Prostate gland (tissue), 2 donors: Measurements from ENCODE around the gene TRMT11. TPM values are rescaled to one million over a fixed set of nuclear protein-coding genes. Genes with fewer than 3 reads are reported as not detected.

ENCODE experiments used
- DNase-seq: peaks from one replicate; pipeline ENCODE4 v3.0.0-alpha.2; 2019; ENCODE audit warnings: low spot score
- H3K27ac ChIP-seq, 2 donors: fragments of 200-600 bp; sonication (generic); 2 replicates each; pipeline ENCODE4 v1.5.1; 2017 to 2019
- H3K27me3 ChIP-seq: fragments of 200-600 bp; sonication (generic); replicated peaks from 2 replicates; pipeline ENCODE4 v1.5.1; 2019; ENCODE audit not compliant: insufficient read depth
- H3K36me3 ChIP-seq, 2 donors: fragments of 200-600 bp; sonication (generic); 1 replicate in 1 of 2; 2 replicates in 1 of 2; pipeline versions ENCODE4 v1.5.1 to v1.8.1; 2017 to 2019
- H3K4me1 ChIP-seq: fragments of 200-600 bp; sonication (generic); replicated peaks from 2 replicates; pipeline ENCODE4 v1.5.1; 2019
- H3K4me3 ChIP-seq, 2 donors: fragments of 200-600 bp; sonication (generic); 2 replicates each; pipeline ENCODE4 v1.5.1; 2017 to 2019
- H3K9me3 ChIP-seq: fragments of 200-600 bp; sonication (generic); 2 replicates; pipeline ENCODE4 v1.5.1; 2017
- CTCF ChIP-seq, 4 experiments: fragments of 200-600 bp in 2 of 4; fragments of 450-650 bp in 2 of 4; sonication (generic) in 2 of 4; IDR thresholded peaks; 1 replicate in 3 of 4; 2 replicates in 1 of 4; pipeline ENCODE4 v1.5.1; 2016 to 2019; ENCODE audit warnings: antibody characterized with exemption in 4 of 4, mild to moderate bottlenecking in 2 of 4, moderate library complexity in 2 of 4
- POLR2A ChIP-seq: fragments of 450-650 bp; IDR thresholded peaks from one replicate; pipeline ENCODE4 v1.6.1; 2016; ENCODE audit warnings: antibody characterized with exemption, mild to moderate bottlenecking
- POLR2AphosphoS5 ChIP-seq: sonication (generic); formaldehyde crosslinking; IDR thresholded peaks from one replicate; pipeline ENCODE4 v1.6.1; 2017; ENCODE audit warnings: antibody characterized with exemption
- WGBS: methylation state at CpG from one replicate; pipeline ENCODE4 v1.1.5; 2018; 5-methylcytosine and 5-hydroxymethylcytosine counted together
- intact Hi-C: fragments of 100-400 bp; cut with DNase I; formaldehyde crosslinking; loops from one replicate; pipeline ENCODE4 v1.14.2; 2022
- total RNA-seq, 2 donors: library from RNA; depleted of rRNA; stranded (reverse); fragments of >200 nt; gene quantifications; one replicate each; pipeline ENCODE4 v1.1.0, GENCODE V29; 2016

Gene TRMT11
- total RNA-seq, 2 donors from 2014 or later, result 28.3 to 35.0 TPM

GRCh38 chr6:126060400-126060799, 74.1 kb downstream of the TRMT11 start:
- TF ChIP-seq CTCF (IDR thresholded peaks at IDR 0.05), result no peak
- no peak for TF ChIP-seq POLR2A
- no peak for TF ChIP-seq POLR2AphosphoS5
- no peak overlapping the region for H3K27ac ChIP-seq
- WGBS, result 96% methylated on average over 5 of the region's 5 CpGs

GRCh38 chr6:126063512-126064146, 77.3 kb downstream of the TRMT11 start:
- H3K36me3 ChIP-seq, result no peaks in the 10 kb centered on the region
- H3K27me3 ChIP-seq, result no peaks in the 10 kb centered on the region
- no peaks in the 10 kb centered on the region for H3K9me3 ChIP-seq
- H3K4me3 ChIP-seq, result no peak overlapping the region
- no peaks in the 10 kb centered on the region for H3K4me1 ChIP-seq
- intact Hi-C loops, result no loop called here
- DNase-seq, result no peak
- TF ChIP-seq POLR2A (no peak), POLR2AphosphoS5 (no peak), CTCF (IDR thresholded peaks at IDR 0.05) (no peak)
- H3K27ac ChIP-seq, result no peak overlapping the region
- 73% methylated on average over 6 of the region's 6 CpGs for WGBS

More at GRCh38 chr6:126060400-126060799, 74.1 kb downstream of the TRMT11 start:
- no peak overlapping the region for H3K4me3 ChIP-seq
- intact Hi-C loops, result no loop called here
- no peaks in the 10 kb centered on the region for H3K4me1 ChIP-seq
- no peaks in the 10 kb centered on the region for H3K36me3 ChIP-seq
- no peak for DNase-seq
- H3K9me3 ChIP-seq, result no peaks in the 10 kb centered on the region
- no peaks in the 10 kb centered on the region for H3K27me3 ChIP-seq

- DNase-seq, result no peak
- no peaks in the 10 kb centered on the region for H3K4me1 ChIP-seq
- no peaks in the 10 kb centered on the region for H3K9me3 ChIP-seq
- H3K27ac ChIP-seq, result no peak overlapping the region
- intact Hi-C loops, result no loop called here
- H3K27me3 ChIP-seq, result no peaks in the 10 kb centered on the region
- no peak overlapping the region for H3K4me3 ChIP-seq
- TF ChIP-seq CTCF (IDR thresholded peaks at IDR 0.05) (no peak), POLR2A (no peak), POLR2AphosphoS5 (no peak)
- 46% methylated on average over 4 of the region's 4 CpGs for WGBS
- no peaks in the 10 kb centered on the region for H3K36me3 ChIP-seq
Observed at GRCh38 chr6:126064257-126064747, 78.0 kb downstream of the TRMT11 start.

- H3K36me3 ChIP-seq, result no peaks in the 10 kb centered on the region
- H3K27ac ChIP-seq, result no peak overlapping the region
- H3K4me3 ChIP-seq, result no peak overlapping the region
- H3K27me3 ChIP-seq, result no peaks in the 10 kb centered on the region
- DNase-seq, result no peak
- 67% methylated on average over 7 of the region's 7 CpGs for WGBS
- no peaks in the 10 kb centered on the region for H3K4me1 ChIP-seq
- intact Hi-C loops, result no loop called here
- H3K9me3 ChIP-seq, result no peaks in the 10 kb centered on the region
- TF ChIP-seq POLR2AphosphoS5 (no peak), POLR2A (no peak), CTCF (IDR thresholded peaks at IDR 0.05) (no peak)
Observed at GRCh38 chr6:126064748-126065401, 78.5 kb downstream of the TRMT11 start.
